Measurements from ENCODE around the gene SDE2. TPM values are rescaled to one million over a fixed set of nuclear protein-coding genes. Genes with fewer than 3 reads are reported as not detected.

Gene SDE2
- total and polyA plus RNA-seq, 2 of the 4 experiments (the other 2 are of a cell fraction) = 8.5 to 14.7 TPM

DNA sequence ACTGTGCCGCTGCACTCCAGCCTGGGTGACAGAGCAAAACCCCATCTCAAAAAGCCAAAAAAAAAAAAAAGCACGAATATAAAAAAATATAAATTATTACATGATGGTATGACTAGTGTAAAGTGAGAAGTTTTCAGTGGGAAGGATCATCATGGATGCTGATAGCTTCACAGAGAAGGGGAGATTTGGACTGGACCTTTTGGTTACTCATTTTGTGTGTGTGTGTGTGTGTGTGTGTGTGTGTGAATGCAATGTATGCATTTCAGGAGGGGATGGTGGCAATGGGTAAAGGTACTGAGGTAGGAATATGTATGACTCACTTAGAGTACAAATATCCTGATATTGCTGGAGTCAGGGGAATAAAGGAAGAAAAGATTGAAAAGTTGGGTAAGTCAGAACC is 22.7 kb upstream of the SDE2 start:
- H2BK15ac ChIP-seq (ENCODE audit: low read depth, low read length) = no peak overlapping the region
- no peak overlapping the region for H2BK120ac ChIP-seq (ENCODE audit: low read depth, low read length)
- H4K20me1 ChIP-seq (ENCODE audit: insufficient read depth, low read length) = no peaks in the 10 kb centered on the region
- no peak overlapping the region for H3K23ac ChIP-seq (ENCODE audit: low read depth, low read length)
- peaks cover 10% of the 10 kb centered on the region for H3K27me3 ChIP-seq (ENCODE audit: control insufficient read depth, insufficient read depth, low read length)
- no peaks in the 10 kb centered on the region for H3K36me3 ChIP-seq (ENCODE audit: control insufficient read depth, insufficient read depth, low read length)
- no peak overlapping the region for H2AK9ac ChIP-seq (replicated peaks; ENCODE audit: low read depth, low read length, poor library complexity)
- H2AFZ ChIP-seq (replicated peaks; ENCODE audit: low read length, poor library complexity) = no peak overlapping the region
- no TSS peak for BruUV-seq (replicated peaks)
- H3K79me1 ChIP-seq (ENCODE audit: low read depth in 1 of 2, low read length in 2 of 2) = no peaks in the 10 kb centered on the region
- no peak overlapping the region for H3K27ac ChIP-seq (ENCODE audit: insufficient read depth, low read length)
- dilution Hi-C loops (cut with HindIII; ENCODE audit: low sequenced_read_pairs, unreplicated experiment) = no loop called here
- no peak overlapping the region for H4K91ac ChIP-seq (ENCODE audit: insufficient read depth, low read depth, low read length)
- DNase-seq = no peak
- TF ChIP-seq CHD1 (IDR thresholded peaks at IDR 0.05; ENCODE audit: low read depth, low read length) (no peak), RFX5 (IDR thresholded peaks at IDR 0.05; ENCODE audit: low read depth, low read length) (no peak), CEBPB (IDR thresholded peaks at IDR 0.05; ENCODE audit: low read depth, low read length) (no peak), BHLHE40 (IDR thresholded peaks at IDR 0.05; ENCODE audit: low read depth, low read length) (no peak), RCOR1 (IDR thresholded peaks at IDR 0.05; ENCODE audit: insufficient replicate concordance, low read length) (no peak), NFE2L2 (IDR thresholded peaks at IDR 0.05; ENCODE audit: low read depth, low read length) (no peak), MXI1 (IDR thresholded peaks at IDR 0.05; ENCODE audit: borderline replicate concordance, low read depth, low read length) (no peak), MAFK (IDR thresholded peaks at IDR 0.05; ENCODE audit: low read depth, low read length) (no peak), SMC3 (IDR thresholded peaks at IDR 0.05; ENCODE audit: low read depth, low read length) (no peak)
- ChIA-PET POLR2A (ENCODE audit: unreplicated experiment) (no interaction called here), CTCF (no interaction called here)
- H3K4ac ChIP-seq (ENCODE audit: low read depth, low read length) = no peak overlapping the region
- H4K5ac ChIP-seq (ENCODE audit: low read depth, low read length) = no peak overlapping the region
- in situ Hi-C loops (cut with MboI; ENCODE audit: low sequenced_read_pairs) = no loop called here
- H3K18ac ChIP-seq (ENCODE audit: low read depth, low read length) = no peak overlapping the region
- H3K4me2 ChIP-seq (ENCODE audit: low read depth, low read length) = no peak overlapping the region
- intact Hi-C loops (cut with micrococcal nuclease) = no loop called here
- no peak overlapping the region for H2BK5ac ChIP-seq (ENCODE audit: low read depth, low read length, poor library complexity, severe bottlenecking)
- H3K14ac ChIP-seq (replicated peaks; ENCODE audit: low read depth, low read length) = no peak overlapping the region
- H3K56ac ChIP-seq (ENCODE audit: extremely low read depth, insufficient read depth, low read length) = no peak overlapping the region
- no peaks in the 10 kb centered on the region for H3K4me1 ChIP-seq (ENCODE audit: control insufficient read depth, insufficient read depth, low read length)
- no peak for ATAC-seq (ENCODE audit: low read depth)
- H3K4me3 ChIP-seq (ENCODE audit: insufficient read depth, low read depth, low read length) = no peak overlapping the region
- H2BK20ac ChIP-seq (ENCODE audit: low read depth, low read length) = no peak overlapping the region
- no peak overlapping the region for H3K9ac ChIP-seq (ENCODE audit: low read depth, low read length)
- no CpG with 5 or more reads among the region's 2 CpGs for WGBS, 2 experiments (ENCODE audit: extremely low coverage in 2 of 2, insufficient read length in 1 of 2)
- no peak overlapping the region for H2AK5ac ChIP-seq (ENCODE audit: low read depth, low read length)
- no peaks in the 10 kb centered on the region for H3K9me3 ChIP-seq (ENCODE audit: control insufficient read depth, insufficient read depth, low read length)
- no peak overlapping the region for H4K8ac ChIP-seq (ENCODE audit: low read depth in 2 of 2, low read length in 2 of 2)
- no peaks in the 10 kb centered on the region for H3K9me1 ChIP-seq (ENCODE audit: insufficient read depth, low read length)

Data from IMR-90 (cell line).